ENCODE measurements around the gene LRRC8C.

Gene LRRC8C

DNA sequence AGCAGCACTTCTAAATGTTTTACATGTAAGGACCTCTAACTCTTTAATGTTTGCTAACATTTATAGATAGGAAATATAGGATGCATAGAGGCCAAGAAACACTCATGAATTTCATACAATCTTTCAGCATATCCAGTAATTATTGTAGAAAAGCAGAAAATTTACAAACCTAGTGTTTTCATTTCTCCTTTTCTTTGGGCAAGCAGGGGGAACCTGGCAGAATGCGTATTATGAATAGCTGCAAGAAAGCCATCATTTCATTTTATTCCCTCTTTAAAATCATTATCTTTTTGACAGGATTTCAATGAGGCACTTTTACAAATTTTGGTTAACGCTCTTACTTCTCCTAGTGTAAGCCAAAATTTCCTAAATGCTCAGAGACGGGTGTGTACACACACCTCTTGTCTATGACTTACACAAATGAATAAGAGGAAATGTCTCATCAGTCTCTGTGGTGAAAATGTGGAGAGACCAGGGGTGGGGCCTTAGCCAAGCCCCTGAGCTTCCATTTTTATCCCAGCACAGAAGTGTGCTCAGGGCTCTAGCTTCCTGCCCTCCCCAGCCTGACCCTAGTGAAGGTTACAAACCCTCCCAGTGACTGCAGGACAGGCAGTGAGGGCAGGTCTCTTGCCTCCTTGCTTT, 91.6 kb downstream of the LRRC8C start:
- Histone ChIP-seq H3K4me3 (ENCODE audit: low read depth, low read length) (no peak overlapping the region), H3K9me3 (ENCODE audit: control insufficient read depth, insufficient read depth, low read length) (no peaks in the 10 kb centered on the region), H3K4me1 (ENCODE audit: control insufficient read depth, insufficient read depth, low read length) (no peaks in the 10 kb centered on the region), H3K9ac (ENCODE audit: low read depth, low read length) (no peak overlapping the region), H3K27ac (ENCODE audit: low read depth, low read length) (no peak overlapping the region), H3K36me3 (ENCODE audit: control insufficient read depth, insufficient read depth, low read length) (no peaks in the 10 kb centered on the region), H3K27me3 (ENCODE audit: control insufficient read depth, insufficient read depth, low read length) (no peaks in the 10 kb centered on the region)

DNA sequence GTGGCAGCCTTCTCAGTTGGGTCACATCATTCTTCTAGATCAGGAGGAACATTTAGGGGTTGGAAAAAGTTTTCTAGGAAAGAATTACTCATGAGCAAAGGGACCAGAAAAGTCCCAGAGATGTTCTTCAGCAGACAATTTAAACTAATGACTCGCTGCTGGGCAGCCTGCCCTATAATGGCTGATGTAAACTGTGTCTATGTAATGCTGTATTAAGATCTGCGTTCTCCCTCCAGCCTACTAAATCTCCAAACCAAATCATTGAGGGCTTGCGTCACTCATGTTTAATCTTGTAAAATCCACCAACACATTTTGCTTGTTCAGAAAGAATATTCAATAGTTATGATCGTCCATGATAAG, 92.1 kb downstream of the LRRC8C start:
- Histone ChIP-seq H3K27ac (ENCODE audit: low read depth, low read length) (no peak overlapping the region), H3K36me3 (ENCODE audit: control insufficient read depth, insufficient read depth, low read length) (no peaks in the 10 kb centered on the region), H3K9me3 (ENCODE audit: control insufficient read depth, insufficient read depth, low read length) (no peaks in the 10 kb centered on the region), H3K27me3 (ENCODE audit: control insufficient read depth, insufficient read depth, low read length) (no peaks in the 10 kb centered on the region), H3K9ac (ENCODE audit: low read depth, low read length) (no peak overlapping the region), H3K4me1 (ENCODE audit: control insufficient read depth, insufficient read depth, low read length) (no peaks in the 10 kb centered on the region), H3K4me3 (ENCODE audit: low read depth, low read length) (no peak overlapping the region)

DNA sequence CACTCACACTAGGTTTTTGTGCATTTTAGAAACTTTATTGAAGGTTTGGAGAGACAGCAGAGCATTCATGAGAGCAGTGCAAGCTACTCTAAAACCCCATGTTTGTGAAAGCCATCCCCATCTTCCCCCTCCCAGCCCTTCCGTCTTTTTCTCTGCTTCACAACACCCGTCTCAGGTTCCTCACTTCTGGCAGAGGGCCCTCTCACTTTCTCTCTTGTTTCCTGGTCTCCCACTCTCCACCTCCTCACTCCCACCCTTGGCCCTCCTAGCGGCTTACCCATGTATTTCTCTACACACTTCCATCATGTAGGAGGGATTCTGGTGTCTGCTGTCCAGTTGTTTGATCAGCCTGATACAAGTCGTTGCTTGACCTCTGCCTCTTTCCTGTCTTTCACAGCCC, 92.7 kb downstream of the LRRC8C start:
- Histone ChIP-seq H3K4me1 (ENCODE audit: control insufficient read depth, insufficient read depth, low read length) (no peaks in the 10 kb centered on the region), H3K9me3 (ENCODE audit: control insufficient read depth, insufficient read depth, low read length) (no peaks in the 10 kb centered on the region), H3K27me3 (ENCODE audit: control insufficient read depth, insufficient read depth, low read length) (no peaks in the 10 kb centered on the region), H3K36me3 (ENCODE audit: control insufficient read depth, insufficient read depth, low read length) (no peaks in the 10 kb centered on the region), H3K9ac (ENCODE audit: low read depth, low read length) (no peak overlapping the region), H3K27ac (ENCODE audit: low read depth, low read length) (no peak overlapping the region), H3K4me3 (ENCODE audit: low read depth, low read length) (no peak overlapping the region)

GRCh38 chr1:89727517-89728312, 94.8 kb downstream of the LRRC8C start:
- no peak overlapping the region for H3K9ac ChIP-seq (ENCODE audit: low read depth, low read length)
- H3K4me1 ChIP-seq (ENCODE audit: control insufficient read depth, insufficient read depth, low read length) = no peaks in the 10 kb centered on the region
- H3K27ac ChIP-seq (ENCODE audit: low read depth, low read length) = no peak overlapping the region
- no peak overlapping the region for H3K4me3 ChIP-seq (ENCODE audit: low read depth, low read length)
- H3K9me3 ChIP-seq (ENCODE audit: control insufficient read depth, insufficient read depth, low read length) = no peaks in the 10 kb centered on the region
- no peaks in the 10 kb centered on the region for H3K27me3 ChIP-seq (ENCODE audit: control insufficient read depth, insufficient read depth, low read length)
- H3K36me3 ChIP-seq (ENCODE audit: control insufficient read depth, insufficient read depth, low read length) = no peaks in the 10 kb centered on the region

DNA sequence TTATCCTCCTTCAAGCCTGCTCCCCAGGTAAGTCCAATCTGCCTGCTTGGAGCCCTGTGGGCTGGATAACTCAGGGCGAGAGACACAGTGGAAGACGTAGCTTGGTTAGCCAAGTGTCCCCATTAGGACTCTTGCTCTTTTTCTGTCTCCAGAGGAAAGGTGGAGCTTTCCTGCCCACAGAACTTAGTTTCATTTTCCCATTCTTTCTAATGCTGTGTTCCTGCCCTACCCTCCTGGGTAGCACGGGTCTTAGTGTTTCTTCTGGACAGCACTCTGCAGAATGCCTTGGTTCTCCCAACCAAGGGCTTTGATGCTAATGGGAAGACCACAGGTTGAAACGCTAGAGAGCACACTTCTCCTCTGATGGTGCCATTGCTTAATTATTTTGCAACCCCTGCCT, 95.5 kb downstream of the LRRC8C start:
- Histone ChIP-seq H3K9me3 (ENCODE audit: control insufficient read depth, insufficient read depth, low read length) (no peaks in the 10 kb centered on the region), H3K36me3 (ENCODE audit: control insufficient read depth, insufficient read depth, low read length) (no peaks in the 10 kb centered on the region), H3K9ac (ENCODE audit: low read depth, low read length) (no peak overlapping the region), H3K4me3 (ENCODE audit: low read depth, low read length) (no peak overlapping the region), H3K27ac (ENCODE audit: low read depth, low read length) (no peak overlapping the region), H3K4me1 (ENCODE audit: control insufficient read depth, insufficient read depth, low read length) (no peaks in the 10 kb centered on the region), H3K27me3 (ENCODE audit: control insufficient read depth, insufficient read depth, low read length) (no peaks in the 10 kb centered on the region)

DNA sequence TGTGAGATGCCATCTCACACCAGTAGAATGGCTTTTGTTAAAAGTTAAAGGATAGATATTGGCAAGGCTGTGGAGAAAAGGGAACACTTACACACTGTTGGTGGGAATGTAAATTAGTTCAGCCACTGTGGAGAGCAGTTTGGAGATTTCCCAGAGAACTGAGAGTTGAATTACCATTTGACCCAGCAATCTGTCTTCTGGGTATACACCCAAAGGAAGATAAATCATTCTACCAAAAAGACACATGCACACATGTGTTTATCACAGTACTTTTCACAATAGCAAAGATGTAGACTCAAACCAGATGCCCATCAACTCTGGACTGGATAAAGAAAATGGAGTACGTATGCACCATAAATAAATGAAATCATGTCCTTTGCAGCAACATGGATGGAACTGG, 99.3 kb downstream of the LRRC8C start:
- no peaks in the 10 kb centered on the region for H3K9me3 ChIP-seq (ENCODE audit: control insufficient read depth, insufficient read depth, low read length)
- H3K27ac ChIP-seq (ENCODE audit: low read depth, low read length) = no peak overlapping the region
- no peaks in the 10 kb centered on the region for H3K27me3 ChIP-seq (ENCODE audit: control insufficient read depth, insufficient read depth, low read length)
- H3K4me3 ChIP-seq (ENCODE audit: low read depth, low read length) = no peak overlapping the region
- no peak overlapping the region for H3K9ac ChIP-seq (ENCODE audit: low read depth, low read length)
- no peaks in the 10 kb centered on the region for H3K36me3 ChIP-seq (ENCODE audit: control insufficient read depth, insufficient read depth, low read length)
- no peaks in the 10 kb centered on the region for H3K4me1 ChIP-seq (ENCODE audit: control insufficient read depth, insufficient read depth, low read length)

DNA sequence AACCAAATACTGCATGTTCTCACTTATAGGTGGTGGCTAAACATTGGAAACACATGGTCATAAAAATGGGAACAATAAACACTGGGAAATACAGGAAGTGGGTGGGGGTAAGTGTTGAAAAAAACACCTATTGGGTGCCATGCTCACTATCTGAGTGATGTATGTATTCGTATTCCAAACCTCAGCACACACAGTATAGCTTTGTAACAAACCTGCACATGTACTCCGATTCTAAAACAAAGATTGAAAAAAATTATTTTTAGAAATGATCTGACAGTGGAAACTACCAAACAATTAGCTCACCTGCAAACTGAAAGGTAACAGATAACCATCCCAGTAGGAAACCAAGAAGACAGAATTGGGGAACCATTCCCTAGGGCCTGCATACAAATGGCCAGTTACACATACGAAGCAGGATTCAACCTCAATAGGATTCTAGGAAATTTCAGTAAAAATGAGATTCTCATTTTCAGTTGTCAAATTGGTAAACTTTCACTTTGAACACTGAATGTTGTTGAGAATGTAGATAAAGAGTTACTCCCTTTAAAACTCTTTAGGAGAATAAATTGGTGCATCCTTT, 99.8 kb downstream of the LRRC8C start:
- H3K9ac ChIP-seq (ENCODE audit: low read depth, low read length) = no peak overlapping the region
- no peak overlapping the region for H3K27ac ChIP-seq (ENCODE audit: low read depth, low read length)
- H3K9me3 ChIP-seq (ENCODE audit: control insufficient read depth, insufficient read depth, low read length) = no peaks in the 10 kb centered on the region
- no peaks in the 10 kb centered on the region for H3K27me3 ChIP-seq (ENCODE audit: control insufficient read depth, insufficient read depth, low read length)
- no peaks in the 10 kb centered on the region for H3K4me1 ChIP-seq (ENCODE audit: control insufficient read depth, insufficient read depth, low read length)
- H3K36me3 ChIP-seq (ENCODE audit: control insufficient read depth, insufficient read depth, low read length) = no peaks in the 10 kb centered on the region
- no peak overlapping the region for H3K4me3 ChIP-seq (ENCODE audit: low read depth, low read length)

DNA sequence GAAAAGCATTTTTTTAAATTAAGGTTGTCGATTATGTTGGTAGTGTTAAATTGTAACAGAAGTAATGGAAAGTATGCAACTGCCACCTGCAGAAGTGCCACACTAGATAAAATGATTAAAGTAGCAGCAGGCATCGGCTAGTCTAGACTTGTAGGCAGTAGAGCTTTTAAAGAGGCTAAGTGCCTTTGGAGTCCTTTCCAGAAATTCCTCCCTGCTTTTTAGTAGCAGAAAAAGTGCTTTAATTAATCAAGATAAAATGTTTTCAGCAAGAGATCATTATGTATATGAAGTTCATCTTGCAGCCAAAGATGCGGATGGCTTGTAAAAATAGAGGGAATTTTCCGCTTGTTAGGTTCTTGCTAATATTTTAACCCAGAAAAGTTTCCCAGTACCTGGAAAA, 100.8 kb downstream of the LRRC8C start:
- Histone ChIP-seq H3K9ac (ENCODE audit: low read depth, low read length) (no peak overlapping the region), H3K4me1 (ENCODE audit: control insufficient read depth, insufficient read depth, low read length) (no peaks in the 10 kb centered on the region), H3K36me3 (ENCODE audit: control insufficient read depth, insufficient read depth, low read length) (no peaks in the 10 kb centered on the region), H3K9me3 (ENCODE audit: control insufficient read depth, insufficient read depth, low read length) (no peaks in the 10 kb centered on the region), H3K4me3 (ENCODE audit: low read depth, low read length) (no peak overlapping the region), H3K27me3 (ENCODE audit: control insufficient read depth, insufficient read depth, low read length) (no peaks in the 10 kb centered on the region), H3K27ac (ENCODE audit: low read depth, low read length) (no peak overlapping the region)

GRCh38 chr1:89734442-89734841, 101.5 kb downstream of the LRRC8C start:
- no peak overlapping the region for H3K4me3 ChIP-seq (ENCODE audit: low read depth, low read length)
- no peak overlapping the region for H3K27ac ChIP-seq (ENCODE audit: low read depth, low read length)

GRCh38 chr1:89735479-89735878, 102.6 kb downstream of the LRRC8C start:
- Histone ChIP-seq H3K4me3 (ENCODE audit: low read depth, low read length) (no peak overlapping the region), H3K4me1 (ENCODE audit: control insufficient read depth, insufficient read depth, low read length) (no peaks in the 10 kb centered on the region), H3K36me3 (ENCODE audit: control insufficient read depth, insufficient read depth, low read length) (no peaks in the 10 kb centered on the region), H3K9me3 (ENCODE audit: control insufficient read depth, insufficient read depth, low read length) (no peaks in the 10 kb centered on the region), H3K27ac (ENCODE audit: low read depth, low read length) (no peak overlapping the region), H3K27me3 (ENCODE audit: control insufficient read depth, insufficient read depth, low read length) (no peaks in the 10 kb centered on the region), H3K9ac (ENCODE audit: low read depth, low read length) (no peak overlapping the region)

More at GRCh38 chr1:89734442-89734841, 101.5 kb downstream of the LRRC8C start:
- no peaks in the 10 kb centered on the region for H3K36me3 ChIP-seq (ENCODE audit: control insufficient read depth, insufficient read depth, low read length)
- no peaks in the 10 kb centered on the region for H3K27me3 ChIP-seq (ENCODE audit: control insufficient read depth, insufficient read depth, low read length)
- no peak overlapping the region for H3K9ac ChIP-seq (ENCODE audit: low read depth, low read length)
- H3K4me1 ChIP-seq (ENCODE audit: control insufficient read depth, insufficient read depth, low read length) = no peaks in the 10 kb centered on the region
- no peaks in the 10 kb centered on the region for H3K9me3 ChIP-seq (ENCODE audit: control insufficient read depth, insufficient read depth, low read length)

DNA sequence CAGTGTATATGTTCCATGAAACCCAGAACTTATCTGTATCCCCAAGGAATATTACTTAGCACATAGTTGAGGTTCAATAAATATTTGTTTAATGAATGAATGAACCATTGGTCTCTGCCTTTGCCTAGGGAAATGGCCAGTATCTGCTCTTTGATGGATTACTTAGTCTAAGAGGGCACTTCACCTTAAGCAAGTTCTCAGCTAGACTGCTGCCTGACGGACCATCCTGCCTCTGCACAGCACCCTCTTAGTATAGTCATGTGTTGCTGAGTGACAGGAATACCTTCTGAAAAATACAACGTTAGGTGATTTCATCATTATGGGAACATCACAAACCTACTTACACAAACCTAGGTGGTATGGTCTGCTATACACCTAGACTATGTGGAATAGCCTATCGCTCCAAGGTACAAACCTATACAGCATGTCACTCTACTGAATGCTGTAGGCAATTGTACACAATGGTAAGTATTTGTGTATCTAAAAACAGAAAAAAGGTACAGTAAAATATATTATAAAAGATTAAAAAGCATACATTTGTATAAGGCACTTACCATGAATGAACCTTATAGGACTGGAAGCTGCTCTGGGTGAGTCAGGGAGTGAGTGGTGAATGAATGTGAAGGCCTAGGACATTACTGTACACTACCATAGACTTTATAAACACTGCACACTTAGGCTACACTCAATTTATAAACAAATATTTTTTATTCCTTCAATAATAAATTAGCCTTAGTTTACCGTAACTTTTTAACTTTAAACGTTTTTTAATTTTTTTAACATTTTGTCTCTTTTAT, 104.2 kb downstream of the LRRC8C start:
- no peak overlapping the region for H3K4me3 ChIP-seq (ENCODE audit: low read depth, low read length)
- no peaks in the 10 kb centered on the region for H3K9me3 ChIP-seq (ENCODE audit: control insufficient read depth, insufficient read depth, low read length)
- no peaks in the 10 kb centered on the region for H3K4me1 ChIP-seq (ENCODE audit: control insufficient read depth, insufficient read depth, low read length)
- no peak overlapping the region for H3K27ac ChIP-seq (ENCODE audit: low read depth, low read length)
- H3K9ac ChIP-seq (ENCODE audit: low read depth, low read length) = no peak overlapping the region
- H3K36me3 ChIP-seq (ENCODE audit: control insufficient read depth, insufficient read depth, low read length) = no peaks in the 10 kb centered on the region
- no peaks in the 10 kb centered on the region for H3K27me3 ChIP-seq (ENCODE audit: control insufficient read depth, insufficient read depth, low read length)

Measured in HUES48 (cell line).